Hepatocyte (in vitro differentiated cells): Measurements from ENCODE around the gene MST1R.

ENCODE experiments used
- CTCF ChIP-seq: fragments of 200-600 bp; sonication (generic); IDR thresholded peaks from 2 replicates; pipeline ENCODE4 v1.5.1; 2016; ENCODE audit warnings: antibody characterized with exemption, mild to moderate bottlenecking; ENCODE audit not compliant: poor library complexity
- EZH2 ChIP-seq: fragments of 200-600 bp; sonication (generic); IDR thresholded peaks from 2 replicates; pipeline ENCODE4 v1.6.1; 2016; ENCODE audit warnings: antibody characterized with exemption, mild to moderate bottlenecking, borderline replicate concordance

GRCh38 chr3:49878686-49879085 lies 25.0 kb downstream of the MST1R start:
- no peak for TF ChIP-seq CTCF
- TF ChIP-seq EZH2 = no peak
